ENCODE results near the gene SCMH1. TPM values are rescaled to one million over a fixed set of nuclear protein-coding genes. Genes with fewer than 3 reads are reported as not detected.

The SCMH1 gene
- polyA plus RNA-seq, 2 of the 4 experiments (the other 2 are of a cell fraction) = 11.6 to 26.7 TPM

DNA sequence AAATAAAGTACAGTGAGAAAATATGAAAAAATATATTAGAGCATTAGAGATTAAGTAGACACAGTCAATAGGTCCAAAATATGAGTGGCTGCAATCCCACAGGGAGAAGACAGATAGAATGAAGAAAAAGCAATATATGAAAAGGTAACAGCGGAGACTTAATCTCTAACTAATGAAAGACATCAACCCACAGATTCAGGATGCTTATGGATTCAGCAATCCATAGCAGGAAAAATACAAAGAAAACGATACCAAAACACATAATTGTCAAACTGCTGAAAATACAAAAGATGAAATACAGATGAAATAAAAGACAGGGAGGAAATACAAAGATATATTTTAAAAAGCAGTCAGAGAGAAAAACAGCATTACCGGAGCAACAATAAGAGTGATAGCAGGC lies 163.9 kb downstream of the SCMH1 start:
- TF ChIP-seq MAZ (IDR thresholded peaks at IDR 0.05; ENCODE audit: borderline replicate concordance, low read depth, low read length) = no peak
- TF ChIP-seq RARB (CRISPR knock-in tag; IDR thresholded peaks at IDR 0.05) = no peak
- TF ChIP-seq ZFP36 (IDR thresholded peaks at IDR 0.05; ENCODE audit: borderline replicate concordance, partially characterized antibody) = no peak
- no peak for TF ChIP-seq HMGXB4 (CRISPR knock-in tag; IDR thresholded peaks at IDR 0.05; ENCODE audit: borderline replicate concordance)
- TF ChIP-seq, protein P1, sequence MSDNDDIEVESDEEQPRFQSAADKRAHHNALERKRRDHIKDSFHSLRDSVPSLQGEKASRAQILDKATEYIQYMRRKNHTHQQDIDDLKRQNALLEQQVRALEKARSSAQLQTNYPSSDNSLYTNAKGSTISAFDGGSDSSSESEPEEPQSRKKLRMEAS (IDR thresholded peaks at IDR 0.05) = no peak
- TF ChIP-seq FOSB (CRISPR knock-in tag; IDR thresholded peaks at IDR 0.05) = no peak
- ChIA-PET POLR2A (no interaction called here), CTCF (no interaction called here)

DNA sequence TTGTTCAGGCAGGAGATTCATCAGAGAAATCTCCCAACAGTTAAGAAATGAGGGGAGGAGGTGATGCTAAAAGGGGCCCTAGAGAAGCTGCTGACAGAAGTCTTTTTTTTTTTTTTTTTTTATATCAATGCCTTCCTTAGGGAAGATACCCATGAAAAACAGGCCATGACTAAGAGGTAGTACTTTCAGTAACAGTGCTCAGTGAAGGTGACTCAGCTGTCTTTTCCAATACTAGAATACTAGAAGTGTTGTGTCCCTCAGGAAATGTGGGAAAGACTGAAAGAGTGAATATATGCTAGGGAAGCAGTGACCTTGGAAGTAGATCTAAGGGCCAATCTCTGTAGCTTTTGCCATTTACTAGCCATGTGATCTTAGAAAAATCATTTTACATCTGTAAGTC lies 168.1 kb downstream of the SCMH1 start:
- ATAC-seq = no peak; a peak in 1 of 6 replicates
- TF ChIP-seq FOXS1 (CRISPR knock-in tag; IDR thresholded peaks at IDR 0.05) (no peak), CBX8 (IDR thresholded peaks at IDR 0.05) (no peak), SMC3 (IDR thresholded peaks at IDR 0.05) (no peak), ZNF302 (CRISPR knock-in tag; IDR thresholded peaks at IDR 0.05) (no peak), CHD2 (IDR thresholded peaks at IDR 0.05; ENCODE audit: low read length, partially characterized antibody) (no peak), KDM1A (IDR thresholded peaks at IDR 0.05; ENCODE audit: low read depth) (no peak), MAZ (IDR thresholded peaks at IDR 0.05; ENCODE audit: borderline replicate concordance, low read depth, low read length) (no peak), HEYL (CRISPR knock-in tag; IDR thresholded peaks at IDR 0.05) (no peak)
- POLR2A ChIA-PET = no interaction called here
- DNase-seq (ENCODE audit: low read depth in 1 of 2, low spot score in 1 of 2) = peak in 1 of 2 experiments; percentile 21
- no peak overlapping the region for H3K4me2 ChIP-seq
- H3K27ac ChIP-seq = no peak overlapping the region
- no peak for FAIRE-seq
- H3K4me1 ChIP-seq = peaks cover 7% of the 10 kb centered on the region; the same call in 1 of the 3 replicates
- H3K9me3 ChIP-seq = peaks cover 12% of the 10 kb centered on the region; the same call in 2 of the 3 replicates
- no peak overlapping the region for H3K4me3 ChIP-seq
- CTCF ChIA-PET = interaction anchor here (0.5 to 1.1 kb wide), 3 partner anchors 20 to 213 kb away, joined by 3 to 4 read pairs (median 3); no protein-coding TSS in a partner anchor

More for the DNA sequence above, 163.9 kb downstream of the SCMH1 start:
- Histone ChIP-seq H3K27ac (no peak overlapping the region), H3K4me3 (no peak overlapping the region), H3K4me2 (no peak overlapping the region), H3K9me3 (peaks cover 12% of the 10 kb centered on the region; the same call in 2 of the 3 replicates), H3K4me1 (peaks cover 7% of the 10 kb centered on the region; the same call in 1 of the 3 replicates)
- DNase-seq (ENCODE audit: low read depth in 1 of 2, low spot score in 1 of 2) = no peak
- 85% methylated on average over 3 of the region's 3 CpGs for WGBS (ENCODE audit: missing lambda C conversion rate)
- no peak for FAIRE-seq
- ATAC-seq = no peak

DNA sequence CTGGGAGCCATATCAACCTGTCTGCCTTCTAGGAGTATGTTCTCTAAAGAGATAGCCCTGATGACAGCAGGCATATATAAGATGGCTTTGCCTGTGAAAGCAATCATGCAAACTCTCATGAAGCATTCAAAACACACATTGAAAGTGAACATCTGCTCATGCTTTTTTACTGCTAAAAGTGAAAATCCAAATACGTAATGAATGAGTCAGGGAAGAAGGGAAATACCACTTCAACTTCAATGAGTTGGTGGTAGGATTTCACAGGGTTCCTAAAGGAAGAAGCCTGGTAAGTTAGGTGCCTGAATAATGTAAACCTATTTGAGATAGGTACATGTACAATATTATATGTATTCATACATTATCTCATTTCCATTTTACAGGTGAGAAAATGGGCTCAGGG lies 170.1 kb downstream of the SCMH1 start:
- peaks cover 7% of the 10 kb centered on the region; the same call in 1 of the 3 replicates for H3K4me1 ChIP-seq
- no peak overlapping the region for H3K4me2 ChIP-seq
- no peak overlapping the region for H3K4me3 ChIP-seq
- 94% methylated on average over 1 of the region's 1 CpG for WGBS (ENCODE audit: missing lambda C conversion rate)
- ChIA-PET CTCF (no interaction called here), POLR2A (no interaction called here)
- DNase-seq (ENCODE audit: low read depth in 1 of 2, low spot score in 1 of 2) (no peak), FAIRE-seq (no peak), ATAC-seq (no peak)
- no peak for TF ChIP-seq CBX2 (IDR thresholded peaks at IDR 0.05; ENCODE audit: borderline replicate concordance, low read depth)
- TF ChIP-seq, protein P2, sequence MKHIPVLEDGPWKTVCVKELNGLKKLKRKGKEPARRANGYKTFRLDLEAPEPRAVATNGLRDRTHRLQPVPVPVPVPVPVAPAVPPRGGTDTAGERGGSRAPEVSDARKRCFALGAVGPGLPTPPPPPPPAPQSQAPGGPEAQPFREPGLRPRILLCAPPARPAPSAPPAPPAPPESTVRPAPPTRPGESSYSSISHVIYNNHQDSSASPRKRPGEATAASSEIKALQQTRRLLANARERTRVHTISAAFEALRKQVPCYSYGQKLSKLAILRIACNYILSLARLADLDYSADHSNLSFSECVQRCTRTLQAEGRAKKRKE (CRISPR knock-in tag; IDR thresholded peaks at IDR 0.05; ENCODE audit: low read depth) = no peak
- TF ChIP-seq CTCF (IDR thresholded peaks at IDR 0.05) = no peak
- no peak for TF ChIP-seq RARB (CRISPR knock-in tag; IDR thresholded peaks at IDR 0.05)
- TF ChIP-seq HDAC2 (IDR thresholded peaks at IDR 0.05) = no peak
- TF ChIP-seq, protein P3, sequence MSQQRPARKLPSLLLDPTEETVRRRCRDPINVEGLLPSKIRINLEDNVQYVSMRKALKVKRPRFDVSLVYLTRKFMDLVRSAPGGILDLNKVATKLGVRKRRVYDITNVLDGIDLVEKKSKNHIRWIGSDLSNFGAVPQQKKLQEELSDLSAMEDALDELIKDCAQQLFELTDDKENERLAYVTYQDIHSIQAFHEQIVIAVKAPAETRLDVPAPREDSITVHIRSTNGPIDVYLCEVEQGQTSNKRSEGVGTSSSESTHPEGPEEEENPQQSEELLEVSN (IDR thresholded peaks at IDR 0.05; ENCODE audit: borderline replicate concordance, low read depth) = no peak
- TF ChIP-seq CHD2 (IDR thresholded peaks at IDR 0.05; ENCODE audit: low read length, partially characterized antibody) = no peak
- TF ChIP-seq SREBF2 (IDR thresholded peaks at IDR 0.05) = no peak
- TF ChIP-seq PHF8 (IDR thresholded peaks at IDR 0.05; ENCODE audit: borderline replicate concordance, low read depth) = no peak
- TF ChIP-seq, protein P4, sequence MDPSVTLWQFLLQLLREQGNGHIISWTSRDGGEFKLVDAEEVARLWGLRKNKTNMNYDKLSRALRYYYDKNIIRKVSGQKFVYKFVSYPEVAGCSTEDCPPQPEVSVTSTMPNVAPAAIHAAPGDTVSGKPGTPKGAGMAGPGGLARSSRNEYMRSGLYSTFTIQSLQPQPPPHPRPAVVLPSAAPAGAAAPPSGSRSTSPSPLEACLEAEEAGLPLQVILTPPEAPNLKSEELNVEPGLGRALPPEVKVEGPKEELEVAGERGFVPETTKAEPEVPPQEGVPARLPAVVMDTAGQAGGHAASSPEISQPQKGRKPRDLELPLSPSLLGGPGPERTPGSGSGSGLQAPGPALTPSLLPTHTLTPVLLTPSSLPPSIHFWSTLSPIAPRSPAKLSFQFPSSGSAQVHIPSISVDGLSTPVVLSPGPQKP (IDR thresholded peaks at IDR 0.05; ENCODE audit: low read depth, low read length) = no peak
- TF ChIP-seq HES2 (IDR thresholded peaks at IDR 0.05) = no peak
- no peak for TF ChIP-seq GATA3 (IDR thresholded peaks at IDR 0.05; ENCODE audit: borderline replicate concordance)
- H3K27ac ChIP-seq = no peak overlapping the region
- H3K9me3 ChIP-seq = no peaks in the 10 kb centered on the region
